OCI-LY1 (cell line): Measurements from ENCODE around the gene SPRY1.

ENCODE experiments used
- CTCF ChIP-seq: fragments of 200-600 bp; sonication (generic), shearing (Covaris generic); IDR thresholded peaks from 2 replicates; pipeline ENCODE4 v1.5.1; 2017; ENCODE audit warnings: mild to moderate bottlenecking, antibody characterized with exemption, low read length, moderate library complexity, mixed read lengths
- EZH2 ChIP-seq: fragments of 200-600 bp; sonication (generic), shearing (Covaris generic); IDR thresholded peaks from 2 replicates; pipeline ENCODE4 v1.8.0; 2017; ENCODE audit warnings: borderline replicate concordance, mixed run types, mild to moderate bottlenecking, antibody characterized with exemption, low read length, moderate library complexity, mixed read lengths

- no peak for TF ChIP-seq CTCF
- no peak for TF ChIP-seq EZH2
These were observed at the start of gene SPRY1 for GRCh38 chr4:123396307-123397143.
